ENCODE results near the gene GSG1L.
"Not testable (repeated sequence)": the region's sequence is repeated elsewhere in the genome, so short reads cannot be mapped to it uniquely, and the experiment has no call there.

Gene GSG1L

DNA sequence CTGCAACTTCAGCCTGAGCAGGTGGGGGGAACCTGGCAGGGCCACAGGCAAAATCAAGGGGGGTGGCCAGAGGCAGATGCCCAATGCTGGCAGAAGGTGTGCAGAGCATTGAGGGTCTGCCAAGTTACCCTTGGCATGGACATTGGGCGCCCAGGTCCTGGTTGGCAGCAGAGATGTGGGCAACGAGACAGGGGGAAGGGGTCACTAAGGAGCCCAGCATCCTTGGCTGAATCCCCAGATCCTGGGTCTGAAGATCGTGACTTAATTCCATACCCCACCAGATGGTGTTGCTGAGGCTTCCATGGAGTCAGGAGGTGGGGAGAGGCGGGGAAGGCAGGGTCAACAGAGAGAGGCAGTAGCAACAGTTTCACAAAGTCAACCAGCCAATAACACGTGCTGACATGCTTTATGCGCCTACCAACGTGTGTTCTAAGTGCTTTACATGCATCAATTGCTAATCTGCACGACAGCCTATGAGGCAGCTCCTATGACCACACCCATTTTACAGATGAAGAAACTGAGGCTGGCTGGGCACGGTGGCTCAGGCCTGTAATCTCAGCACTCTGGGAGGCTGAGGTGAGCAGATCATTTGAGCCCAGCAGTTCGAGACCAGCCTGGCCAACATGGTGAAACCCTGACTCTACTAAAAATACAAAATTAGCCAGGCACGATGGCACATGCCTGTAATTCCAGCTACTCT is 83.3 kb downstream of the GSG1L start:
- H3K27me3 Mint-ChIP-seq, result peaks cover 19% of the 10 kb centered on the region
- H3K9me3 Mint-ChIP-seq, result peaks cover 2% of the 10 kb centered on the region
- H3K27ac Mint-ChIP-seq, result no peak overlapping the region
- no peak for DNase-seq
- no peaks in the 10 kb centered on the region for H3K4me1 Mint-ChIP-seq (ENCODE audit: low read depth)
- no peak overlapping the region for H3K4me3 Mint-ChIP-seq
- H3K36me3 Mint-ChIP-seq (ENCODE audit: low read depth), result no peaks in the 10 kb centered on the region

DNA sequence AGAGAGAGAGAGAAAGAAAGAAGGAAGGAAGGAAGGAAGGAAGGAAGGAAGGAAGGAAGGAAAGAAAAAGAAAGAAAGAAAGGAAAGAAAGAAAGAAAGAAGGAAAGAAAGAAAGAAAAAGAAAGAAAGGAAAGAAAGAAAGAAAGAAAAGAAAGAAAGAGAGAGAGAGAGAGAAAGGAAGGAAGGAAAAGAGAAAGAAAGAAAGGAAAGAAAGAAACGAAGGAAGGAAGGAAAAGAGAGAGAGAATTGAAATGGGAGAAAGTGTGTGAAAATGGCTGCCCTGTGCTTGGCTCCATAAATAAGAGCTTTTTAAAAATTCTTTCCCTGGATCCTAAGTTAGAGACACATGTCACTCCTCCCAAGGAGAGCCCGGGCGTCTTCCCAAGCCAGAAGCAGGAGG is 83.8 kb downstream of the GSG1L start:
- not testable (repeated sequence) for H3K27ac Mint-ChIP-seq; H3K4me1 Mint-ChIP-seq (ENCODE audit: low read depth); H3K9me3 Mint-ChIP-seq

DNA sequence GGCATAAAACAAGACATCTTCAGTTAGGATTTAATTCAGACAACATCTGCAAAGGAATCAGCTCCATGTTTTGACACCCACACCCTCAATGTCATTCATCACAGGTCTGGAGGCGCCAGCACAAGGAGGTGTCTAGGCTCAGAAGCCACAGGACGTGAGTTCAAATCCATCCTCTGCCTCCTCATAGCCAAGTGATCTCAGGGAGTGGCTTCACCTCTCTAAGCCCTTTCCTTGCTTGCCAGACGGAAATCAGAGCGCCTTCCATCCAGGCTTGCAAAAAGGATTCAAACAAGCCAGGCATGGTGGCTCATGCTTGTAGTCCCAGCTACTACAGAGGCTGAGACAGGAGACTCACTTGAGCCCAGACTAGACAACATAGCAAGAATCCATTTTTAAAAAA is 84.6 kb downstream of the GSG1L start:
- Mint-ChIP-seq H3K4me1 (ENCODE audit: low read depth) (no peaks in the 10 kb centered on the region), H3K9me3 (peaks cover 2% of the 10 kb centered on the region), H3K27me3 (peaks cover 19% of the 10 kb centered on the region), H3K36me3 (ENCODE audit: low read depth) (no peaks in the 10 kb centered on the region), H3K27ac (no peak overlapping the region), H3K4me3 (no peak overlapping the region)
- no peak for DNase-seq

More for the DNA sequence above, 83.8 kb downstream of the GSG1L start:
- not testable (repeated sequence) for H3K36me3 Mint-ChIP-seq (ENCODE audit: low read depth); DNase-seq; H3K4me3 Mint-ChIP-seq
- peaks cover 19% of the 10 kb centered on the region for H3K27me3 Mint-ChIP-seq

DNA sequence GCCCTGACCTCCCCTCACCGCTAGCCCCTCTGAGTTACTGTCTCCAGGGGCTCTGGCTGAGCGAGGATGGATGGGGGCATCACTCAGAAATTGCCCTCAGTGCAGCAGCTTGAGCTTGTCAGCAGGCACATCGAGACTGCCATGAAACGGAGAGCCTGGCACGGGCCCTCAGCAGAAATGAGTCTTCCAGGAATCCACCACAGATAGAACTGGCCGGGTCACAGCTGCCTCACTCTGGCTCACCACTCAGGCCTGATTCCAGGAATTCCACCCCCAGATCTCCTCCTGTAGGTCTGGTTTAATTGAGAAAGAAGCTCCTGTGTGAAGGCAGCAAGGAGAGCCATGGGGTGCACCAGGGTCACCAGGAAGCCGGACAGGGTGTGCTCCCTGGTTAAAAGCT is 85.5 kb downstream of the GSG1L start:
- H3K27me3 Mint-ChIP-seq, result peaks cover 18% of the 10 kb centered on the region
- no peak for DNase-seq
- H3K4me1 Mint-ChIP-seq (ENCODE audit: low read depth), result no peaks in the 10 kb centered on the region
- H3K36me3 Mint-ChIP-seq (ENCODE audit: low read depth), result no peaks in the 10 kb centered on the region
- peaks cover 2% of the 10 kb centered on the region for H3K9me3 Mint-ChIP-seq
- no peak overlapping the region for H3K27ac Mint-ChIP-seq
- H3K4me3 Mint-ChIP-seq, result no peak overlapping the region

DNA sequence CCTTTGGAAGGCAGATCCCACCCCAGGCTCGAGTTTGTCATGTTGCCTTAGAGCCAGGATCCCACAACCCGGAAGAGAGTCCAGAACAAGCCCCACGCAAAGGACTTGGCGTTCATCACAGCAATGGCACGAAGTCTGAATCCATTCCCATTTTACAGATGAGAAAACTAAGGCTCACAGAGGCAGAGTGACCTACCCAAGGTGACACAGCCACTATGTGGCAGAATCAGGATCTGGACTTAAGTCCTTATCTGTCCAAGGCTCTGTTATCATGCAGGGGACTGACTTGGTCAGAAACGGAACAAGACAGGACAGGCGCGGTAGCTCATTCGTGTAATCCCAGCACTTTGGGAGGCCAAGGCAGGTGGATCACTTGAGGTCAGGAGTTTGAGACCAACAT is 86.5 kb downstream of the GSG1L start:
- Mint-ChIP-seq H3K4me3 (no peak overlapping the region), H3K36me3 (ENCODE audit: low read depth) (no peaks in the 10 kb centered on the region), H3K27me3 (peaks cover 15% of the 10 kb centered on the region), H3K4me1 (ENCODE audit: low read depth) (no peaks in the 10 kb centered on the region), H3K9me3 (no peaks in the 10 kb centered on the region), H3K27ac (no peak overlapping the region)
- no peak for DNase-seq

DNA sequence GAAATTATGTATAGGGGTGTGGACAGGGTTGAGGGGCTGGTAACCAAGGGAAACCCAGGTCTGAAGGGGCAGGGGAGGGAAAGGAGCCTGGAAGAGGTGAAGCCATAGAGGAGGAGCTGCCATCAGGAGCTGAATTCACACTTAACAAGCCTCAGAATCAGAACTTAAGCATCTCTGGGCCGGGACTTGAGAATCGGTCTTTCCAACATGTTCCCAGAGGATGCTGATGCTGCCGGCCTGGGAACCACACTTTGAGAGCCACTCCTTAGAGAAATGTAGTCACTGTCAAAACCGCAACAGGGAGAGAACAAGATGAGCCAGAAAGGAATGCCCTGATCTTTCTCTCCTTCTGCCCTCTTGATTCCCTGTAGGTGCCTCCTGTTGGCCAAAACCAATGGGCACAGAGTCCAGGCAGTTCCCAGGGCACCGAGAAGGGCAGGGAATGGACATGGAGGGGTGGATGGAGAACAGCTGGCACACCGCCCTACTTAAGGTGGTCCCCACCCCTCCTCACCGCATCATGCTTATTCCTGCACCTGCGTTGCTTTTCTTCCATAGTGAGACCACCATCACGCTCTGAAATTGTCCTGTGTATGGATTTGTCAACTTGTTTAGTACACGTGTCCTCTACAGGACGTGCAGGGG is 88.5 kb downstream of the GSG1L start:
- Mint-ChIP-seq H3K4me1 (ENCODE audit: low read depth) (no peaks in the 10 kb centered on the region), H3K9me3 (no peaks in the 10 kb centered on the region), H3K27me3 (peaks cover 15% of the 10 kb centered on the region), H3K27ac (no peak overlapping the region), H3K4me3 (no peak overlapping the region), H3K36me3 (ENCODE audit: low read depth) (no peaks in the 10 kb centered on the region)
- no peak for DNase-seq

DNA sequence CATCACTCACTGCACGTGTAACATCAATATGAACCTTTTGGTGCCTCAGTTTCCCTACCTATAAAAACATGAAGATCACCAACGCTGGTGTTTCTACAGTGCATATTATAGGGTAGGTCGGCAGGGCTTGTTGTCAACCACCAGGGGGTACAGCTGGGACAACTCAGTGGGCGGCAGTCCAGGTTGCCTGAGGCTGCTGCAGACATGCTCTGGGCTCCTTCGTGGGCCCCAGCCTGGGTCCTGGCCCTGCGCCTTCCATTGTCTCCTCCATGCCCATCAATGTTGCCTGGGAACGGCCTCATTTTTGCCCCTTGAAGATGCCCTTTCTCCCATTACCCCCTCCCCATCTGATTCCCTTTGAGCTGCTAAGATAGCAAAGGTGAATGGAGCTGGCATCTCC is 89.8 kb downstream of the GSG1L start:
- H3K27me3 Mint-ChIP-seq, result peaks cover 12% of the 10 kb centered on the region
- peaks cover 1% of the 10 kb centered on the region for H3K4me1 Mint-ChIP-seq (ENCODE audit: low read depth)
- H3K36me3 Mint-ChIP-seq (ENCODE audit: low read depth), result no peaks in the 10 kb centered on the region
- H3K9me3 Mint-ChIP-seq, result no peaks in the 10 kb centered on the region
- no peak overlapping the region for H3K27ac Mint-ChIP-seq
- no peak overlapping the region for H3K4me3 Mint-ChIP-seq
- DNase-seq, result no peak

DNA sequence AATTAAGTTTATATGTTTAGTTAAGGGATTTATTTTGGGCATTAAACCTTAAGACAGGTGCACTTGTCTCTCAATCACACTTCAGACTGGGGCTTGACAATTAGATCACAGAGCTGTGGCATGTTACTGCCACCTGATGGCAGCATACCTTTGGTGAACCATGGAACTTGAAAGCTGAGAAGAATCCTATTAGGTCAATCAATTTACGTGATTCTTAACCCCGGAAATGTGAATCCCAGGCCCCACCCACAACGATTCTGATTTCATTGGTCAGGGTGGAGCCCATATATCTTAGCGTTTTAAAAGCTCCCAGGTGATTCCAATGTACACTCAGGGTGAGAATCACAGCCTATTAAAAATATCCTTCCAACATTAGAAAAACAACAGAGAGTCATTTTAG is 91.0 kb downstream of the GSG1L start:
- Mint-ChIP-seq H3K4me1 (ENCODE audit: low read depth) (peaks cover 1% of the 10 kb centered on the region), H3K36me3 (ENCODE audit: low read depth) (no peaks in the 10 kb centered on the region), H3K4me3 (no peak overlapping the region), H3K27me3 (peaks cover 12% of the 10 kb centered on the region), H3K9me3 (no peaks in the 10 kb centered on the region), H3K27ac (no peak overlapping the region)
- DNase-seq, result peak; percentile 38

DNA sequence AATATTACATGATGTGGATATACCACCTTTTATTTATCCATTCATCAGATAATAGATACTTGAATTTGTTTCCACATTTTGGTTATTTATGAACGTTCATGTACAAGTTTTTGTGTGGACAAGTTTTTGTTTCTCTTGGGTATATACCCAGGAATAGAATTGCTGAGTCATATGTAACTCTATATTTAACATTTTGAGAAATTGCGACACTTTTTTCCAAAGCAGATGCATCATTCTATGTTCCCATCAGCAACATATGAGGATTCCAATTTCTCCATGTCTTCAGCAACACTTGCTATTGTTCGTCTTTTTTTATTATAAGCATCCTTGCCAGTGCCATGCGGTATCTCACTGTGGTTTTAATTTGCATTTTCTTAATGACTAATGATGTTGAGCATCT is 93.9 kb downstream of the GSG1L start:
- H3K27ac Mint-ChIP-seq, result no peak overlapping the region
- no peak overlapping the region for H3K4me3 Mint-ChIP-seq
- DNase-seq, result no peak
- H3K9me3 Mint-ChIP-seq, result no peaks in the 10 kb centered on the region
- H3K27me3 Mint-ChIP-seq, result peaks cover 2% of the 10 kb centered on the region
- peaks cover 1% of the 10 kb centered on the region for H3K4me1 Mint-ChIP-seq (ENCODE audit: low read depth)
- H3K36me3 Mint-ChIP-seq (ENCODE audit: low read depth), result no peaks in the 10 kb centered on the region

DNA sequence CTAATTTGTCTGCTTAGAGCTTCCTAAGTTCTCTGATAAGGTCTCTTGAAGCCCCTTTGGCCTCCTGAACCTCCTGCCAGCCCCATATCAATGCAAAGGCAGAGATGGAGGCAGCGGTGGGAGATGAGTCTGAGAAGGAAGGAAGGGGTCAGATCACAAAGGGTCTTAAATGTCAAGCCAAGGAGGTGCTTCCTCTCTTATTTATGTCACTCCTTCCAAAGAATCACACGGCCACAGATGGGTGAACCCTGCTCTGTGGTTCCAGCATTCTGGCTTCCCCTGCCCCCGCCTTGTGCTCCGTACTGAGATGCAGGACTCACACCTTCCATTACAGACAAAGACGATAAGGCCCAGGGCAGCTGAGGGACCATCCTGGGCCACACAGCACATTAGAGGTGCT is 96.3 kb downstream of the GSG1L start:
- H3K4me1 Mint-ChIP-seq (ENCODE audit: low read depth), result peaks cover 1% of the 10 kb centered on the region
- H3K36me3 Mint-ChIP-seq (ENCODE audit: low read depth), result no peaks in the 10 kb centered on the region
- H3K9me3 Mint-ChIP-seq, result no peaks in the 10 kb centered on the region
- H3K4me3 Mint-ChIP-seq, result no peak overlapping the region
- H3K27ac Mint-ChIP-seq, result no peak overlapping the region
- no peak for DNase-seq
- peaks cover 15% of the 10 kb centered on the region for H3K27me3 Mint-ChIP-seq

DNA sequence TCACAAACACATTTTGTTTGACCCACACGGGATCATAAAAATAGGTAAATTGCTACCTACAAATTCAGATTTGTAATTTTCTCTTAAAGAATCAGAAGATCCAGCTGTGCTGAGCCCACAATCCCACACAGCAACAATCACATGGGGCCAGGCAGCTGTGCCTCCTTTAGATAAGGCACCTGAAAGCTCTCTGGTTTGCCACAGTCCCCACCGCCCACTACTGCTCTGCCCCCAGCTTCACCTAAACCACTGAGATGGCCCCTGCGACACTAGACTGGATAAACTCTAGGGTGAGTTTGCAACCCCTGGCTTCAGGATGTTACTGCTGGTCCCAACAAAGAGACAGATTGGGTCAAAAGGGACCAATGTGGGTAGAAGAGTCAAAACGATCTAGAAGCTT is 96.8 kb downstream of the GSG1L start:
- H3K4me3 Mint-ChIP-seq, result no peak overlapping the region
- peaks cover 17% of the 10 kb centered on the region for H3K27me3 Mint-ChIP-seq
- peaks cover 1% of the 10 kb centered on the region for H3K4me1 Mint-ChIP-seq (ENCODE audit: low read depth)
- no peaks in the 10 kb centered on the region for H3K9me3 Mint-ChIP-seq
- H3K36me3 Mint-ChIP-seq (ENCODE audit: low read depth), result no peaks in the 10 kb centered on the region
- DNase-seq, result no peak
- H3K27ac Mint-ChIP-seq, result no peak overlapping the region

DNA sequence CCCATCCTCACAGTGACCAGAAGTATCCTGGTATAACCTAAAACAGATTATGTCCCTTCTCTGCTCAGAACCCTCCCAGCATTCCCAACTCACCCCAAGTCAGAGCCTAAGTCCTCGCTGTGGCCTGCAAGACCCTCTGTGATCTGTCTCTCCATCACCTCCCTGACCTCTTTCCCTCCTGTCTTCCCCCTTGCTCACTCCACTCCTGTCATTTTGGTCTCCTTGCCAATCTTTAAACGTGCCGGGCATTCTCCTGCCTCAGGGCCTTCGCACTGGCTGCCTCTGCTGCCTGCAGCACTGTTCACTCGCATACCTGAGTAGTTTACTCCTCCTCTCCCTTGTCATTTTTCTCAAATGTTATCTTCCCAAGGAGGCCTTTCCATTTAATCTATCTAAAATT is 97.7 kb downstream of the GSG1L start:
- Mint-ChIP-seq H3K4me1 (ENCODE audit: low read depth) (peaks cover 1% of the 10 kb centered on the region), H3K36me3 (ENCODE audit: low read depth) (no peaks in the 10 kb centered on the region), H3K9me3 (no peaks in the 10 kb centered on the region), H3K4me3 (no peak overlapping the region), H3K27me3 (peaks cover 21% of the 10 kb centered on the region), H3K27ac (no peak overlapping the region)
- DNase-seq, result no peak

DNA sequence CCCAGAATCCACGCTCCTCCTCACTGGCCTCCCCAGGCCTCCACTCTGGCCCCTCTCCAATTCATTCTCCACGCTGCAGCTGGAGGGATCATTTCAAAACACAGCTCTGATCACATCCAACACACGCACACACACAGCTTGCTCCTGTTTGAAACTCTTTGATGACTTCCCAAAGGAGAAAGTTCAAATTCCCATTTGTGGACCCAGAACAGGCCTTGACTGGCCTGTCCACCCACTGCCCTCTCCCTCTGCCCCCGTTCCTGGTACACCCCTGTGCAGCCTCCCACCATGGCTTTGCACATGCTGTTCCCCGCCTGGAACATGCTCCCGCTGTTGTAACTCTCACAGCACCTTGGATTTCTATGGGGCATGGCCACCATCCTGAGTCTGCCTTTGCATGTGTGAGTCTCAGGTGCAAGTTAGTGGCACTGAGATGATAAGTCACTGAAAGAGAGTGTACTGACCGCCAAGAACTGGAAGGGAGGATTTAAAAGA is 100.0 kb downstream of the GSG1L start:
- peaks cover 21% of the 10 kb centered on the region for H3K27me3 Mint-ChIP-seq
- no peaks in the 10 kb centered on the region for H3K9me3 Mint-ChIP-seq
- no peak overlapping the region for H3K27ac Mint-ChIP-seq
- no peaks in the 10 kb centered on the region for H3K36me3 Mint-ChIP-seq (ENCODE audit: low read depth)
- no peak for DNase-seq
- H3K4me3 Mint-ChIP-seq, result no peak overlapping the region
- H3K4me1 Mint-ChIP-seq (ENCODE audit: low read depth), result no peaks in the 10 kb centered on the region

DNA sequence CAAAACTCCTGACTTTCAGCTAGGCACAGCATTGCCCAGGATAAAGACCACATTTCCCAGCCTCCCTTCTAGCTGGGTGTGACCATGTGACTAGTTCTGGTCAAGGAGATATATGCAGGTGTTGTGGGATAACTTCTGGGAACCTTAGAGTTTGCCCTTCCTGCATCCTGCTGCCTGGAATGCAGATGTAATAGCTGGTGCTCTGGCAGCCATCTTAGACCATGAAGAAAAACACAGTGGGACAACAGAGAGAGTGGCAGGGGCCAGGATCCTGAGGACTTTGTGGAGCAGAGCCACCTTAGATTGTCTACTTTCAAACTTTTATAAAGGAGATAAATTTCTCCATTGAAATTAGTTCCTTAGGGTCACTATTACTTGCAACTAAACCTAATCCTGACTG is 101.3 kb downstream of the GSG1L start:
- no peak overlapping the region for H3K4me3 Mint-ChIP-seq
- H3K27me3 Mint-ChIP-seq, result peaks cover 21% of the 10 kb centered on the region
- no peaks in the 10 kb centered on the region for H3K36me3 Mint-ChIP-seq (ENCODE audit: low read depth)
- H3K9me3 Mint-ChIP-seq, result peaks cover 6% of the 10 kb centered on the region
- no peak for DNase-seq
- H3K4me1 Mint-ChIP-seq (ENCODE audit: low read depth), result no peaks in the 10 kb centered on the region
- H3K27ac Mint-ChIP-seq, result no peak overlapping the region

DNA sequence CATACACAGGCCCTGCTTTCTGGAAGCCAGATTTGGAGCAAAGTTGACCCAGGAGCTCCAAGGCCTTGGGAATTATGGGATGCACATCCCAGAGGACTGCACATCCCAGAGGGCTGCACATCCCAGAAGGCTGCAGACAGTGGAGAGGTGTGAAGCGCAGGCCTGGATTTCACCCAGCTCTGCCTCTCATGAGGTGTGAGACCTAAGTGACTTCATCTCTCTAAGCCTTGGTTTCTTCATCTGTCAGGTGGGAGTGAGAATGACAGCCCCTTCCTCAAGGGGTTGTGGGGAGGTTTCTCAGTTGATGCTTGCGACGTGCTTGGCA is 102.3 kb downstream of the GSG1L start:
- no peak overlapping the region for H3K27ac Mint-ChIP-seq
- peaks cover 11% of the 10 kb centered on the region for H3K9me3 Mint-ChIP-seq
- no peak overlapping the region for H3K4me3 Mint-ChIP-seq
- no peaks in the 10 kb centered on the region for H3K4me1 Mint-ChIP-seq (ENCODE audit: low read depth)
- peaks cover 23% of the 10 kb centered on the region for H3K27me3 Mint-ChIP-seq
- H3K36me3 Mint-ChIP-seq (ENCODE audit: low read depth), result no peaks in the 10 kb centered on the region
- no peak for DNase-seq
